Measurements from ENCODE around the gene TRAPPC2L. TPM values are rescaled to one million over a fixed set of nuclear protein-coding genes. Genes with fewer than 3 reads are reported as not detected.

The TRAPPC2L gene
- total RNA-seq, 1 experiment from 2014 or later = 94.1 TPM

DNA sequence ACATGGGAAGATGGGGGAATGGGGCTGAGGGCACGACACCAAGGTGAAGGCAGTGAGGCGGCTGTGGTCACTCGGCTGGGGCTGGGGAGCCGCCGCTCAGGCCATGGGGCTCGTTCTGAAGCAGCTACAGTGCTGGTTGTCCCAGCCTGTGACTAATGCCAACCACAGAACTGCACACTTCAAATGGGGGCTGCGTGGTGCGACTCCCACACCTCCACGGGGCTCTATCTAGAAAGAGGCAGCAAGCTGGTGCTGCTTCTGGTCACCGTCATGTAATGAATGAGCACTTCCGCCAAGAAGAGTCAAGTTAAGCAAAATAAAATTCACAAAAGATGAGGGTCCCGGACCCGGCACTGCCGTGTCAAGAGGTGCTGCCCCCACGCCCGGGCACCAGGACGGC is 20.1 kb upstream of the TRAPPC2L start (continued):
- TF ChIP-seq RAD21 (IDR thresholded peaks at IDR 0.05; ENCODE audit: low read depth) = no peak
- TF ChIP-seq CEBPB (IDR thresholded peaks at IDR 0.05; ENCODE audit: low read depth) = no peak
- TF ChIP-seq, protein P1, sequence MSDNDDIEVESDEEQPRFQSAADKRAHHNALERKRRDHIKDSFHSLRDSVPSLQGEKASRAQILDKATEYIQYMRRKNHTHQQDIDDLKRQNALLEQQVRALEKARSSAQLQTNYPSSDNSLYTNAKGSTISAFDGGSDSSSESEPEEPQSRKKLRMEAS (IDR thresholded peaks at IDR 0.05) = no peak
- TF ChIP-seq POLR2A (IDR thresholded peaks at IDR 0.05; ENCODE audit: borderline replicate concordance, extremely low read depth, insufficient read depth, insufficient read length) = no peak
- TF ChIP-seq ELF1 (IDR thresholded peaks at IDR 0.05; ENCODE audit: borderline replicate concordance, low read depth) = no peak
- no peak for TF ChIP-seq EZH2phosphoT487 (IDR thresholded peaks at IDR 0.05; ENCODE audit: borderline replicate concordance)
- no peak for TF ChIP-seq CBX3 (IDR thresholded peaks at IDR 0.05; ENCODE audit: low read depth)
- TF ChIP-seq SRF (IDR thresholded peaks at IDR 0.05; ENCODE audit: low read depth) = no peak
- no peak for TF ChIP-seq ZNF274 (IDR thresholded peaks at IDR 0.05; ENCODE audit: low read depth, low read length)
- TF ChIP-seq ZFX (IDR thresholded peaks at IDR 0.05) = no peak
- TF ChIP-seq FOSL1 (IDR thresholded peaks at IDR 0.05; ENCODE audit: low read depth) = no peak
- TF ChIP-seq, protein P2, sequence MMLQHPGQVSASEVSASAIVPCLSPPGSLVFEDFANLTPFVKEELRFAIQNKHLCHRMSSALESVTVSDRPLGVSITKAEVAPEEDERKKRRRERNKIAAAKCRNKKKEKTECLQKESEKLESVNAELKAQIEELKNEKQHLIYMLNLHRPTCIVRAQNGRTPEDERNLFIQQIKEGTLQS (IDR thresholded peaks at IDR 0.05) = no peak
- TF ChIP-seq SP1 (IDR thresholded peaks at IDR 0.05; ENCODE audit: low read depth) = no peak
- TF ChIP-seq JUND (IDR thresholded peaks at IDR 0.05) = no peak
- no peak for TF ChIP-seq EZH2 (IDR thresholded peaks at IDR 0.05)

DNA sequence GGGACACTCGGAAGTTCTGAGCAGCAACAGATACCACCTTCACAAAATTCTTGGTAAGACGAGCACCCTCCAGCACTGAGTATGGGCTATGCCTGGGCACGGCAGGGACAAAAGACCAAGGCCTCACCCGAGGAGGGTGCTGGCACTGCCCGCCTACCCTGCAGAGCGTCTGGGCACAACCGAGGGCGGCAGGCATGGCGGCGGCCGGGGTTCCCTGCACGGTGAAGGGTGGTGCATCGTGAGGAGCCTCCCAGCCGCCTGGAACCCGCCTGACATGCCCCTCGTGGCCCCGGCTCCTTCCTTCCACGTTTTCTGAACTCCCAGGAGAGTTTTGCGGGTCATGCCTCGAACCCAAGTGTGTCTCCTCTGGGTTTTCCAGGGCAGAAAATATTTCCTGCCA is 19.1 kb upstream of the TRAPPC2L start:
- no TSS peak for BruUV-seq (replicated peaks)
- H3K4me3 ChIP-seq (replicated peaks in 1 of 2; ENCODE audit: low read depth in 1 of 2, low read length in 2 of 2) = no peak overlapping the region
- H3K9me2 ChIP-seq (ENCODE audit: insufficient read depth) = no peaks in the 10 kb centered on the region
- RAD21 ChIA-PET (ENCODE audit: low non-redundant PET in 1 of 2, low total read pairs in 2 of 2, uncharacterized antibody in 2 of 2, unreplicated experiment in 2 of 2) = no interaction called here
- H4K20me1 ChIP-seq (ENCODE audit: insufficient read depth) = no peaks in the 10 kb centered on the region
- intact Hi-C loops (cut with micrococcal nuclease) = no loop called here
- no peak overlapping the region for H3K27ac ChIP-seq (ENCODE audit: low read depth, low read length)
- no peaks in the 10 kb centered on the region for H3K4me1 ChIP-seq (ENCODE audit: control insufficient read depth in 1 of 2, insufficient read depth in 2 of 2, low read length in 2 of 2)
- no peaks in the 10 kb centered on the region for H3K27me3 ChIP-seq (ENCODE audit: insufficient read depth, low read length)
- DNase-seq (ENCODE audit: low read depth, low spot score) (no peak), ATAC-seq (no peak)
- H2AFZ ChIP-seq (ENCODE audit: low read depth, low read length, poor library complexity, severe bottlenecking) = no peak overlapping the region
- CTCF ChIA-PET = no interaction called here
- no peak overlapping the region for H3K4me2 ChIP-seq (ENCODE audit: low read length)
- no peaks in the 10 kb centered on the region for H3K36me3 ChIP-seq (ENCODE audit: control insufficient read depth in 1 of 2, insufficient read depth in 2 of 2, low read length in 2 of 2)
- POLR2A ChIA-PET = no interaction called here
- no peak overlapping the region for H3K9ac ChIP-seq (ENCODE audit: low read length)
- TF ChIP-seq CBX3 (IDR thresholded peaks at IDR 0.05; ENCODE audit: low read depth) (no peak), SRF (IDR thresholded peaks at IDR 0.05; ENCODE audit: low read depth) (no peak), ZNF274 (IDR thresholded peaks at IDR 0.05; ENCODE audit: low read depth, low read length) (no peak), JUND (IDR thresholded peaks at IDR 0.05) (no peak), POLR2A (IDR thresholded peaks at IDR 0.05; ENCODE audit: borderline replicate concordance, extremely low read depth, insufficient read depth, insufficient read length) (no peak)
- no peaks in the 10 kb centered on the region for H3K79me2 ChIP-seq (ENCODE audit: insufficient read depth, low read length)
- no peaks in the 10 kb centered on the region for H3K9me3 ChIP-seq (ENCODE audit: control insufficient read depth in 1 of 2, insufficient read depth in 1 of 2, low read depth in 1 of 2, low read length in 2 of 2)

Measured in HCT116 (cell line).